ENCODE results near the gene OPCML.

- TF ChIP-seq GABPA (IDR thresholded peaks at IDR 0.05; ENCODE audit: low read depth) = no peak
- TF ChIP-seq CTCF (IDR thresholded peaks at IDR 0.05; ENCODE audit: insufficient read depth, low read length) = no peak
- no peak for TF ChIP-seq POLR2AphosphoS5 (IDR thresholded peaks at IDR 0.05; ENCODE audit: low read depth)
- no peak for TF ChIP-seq SPI1 (IDR thresholded peaks at IDR 0.05; ENCODE audit: borderline replicate concordance, low read depth)
Observed at GRCh38 chr11:132728026-132728425, 804.3 kb downstream of the OPCML start.

All from HL-60 (cell line).